ENCODE results near the gene DDX17.

- TF ChIP-seq POLR2A (IDR thresholded peaks at IDR 0.05) = no peak
- TF ChIP-seq, protein P1, sequence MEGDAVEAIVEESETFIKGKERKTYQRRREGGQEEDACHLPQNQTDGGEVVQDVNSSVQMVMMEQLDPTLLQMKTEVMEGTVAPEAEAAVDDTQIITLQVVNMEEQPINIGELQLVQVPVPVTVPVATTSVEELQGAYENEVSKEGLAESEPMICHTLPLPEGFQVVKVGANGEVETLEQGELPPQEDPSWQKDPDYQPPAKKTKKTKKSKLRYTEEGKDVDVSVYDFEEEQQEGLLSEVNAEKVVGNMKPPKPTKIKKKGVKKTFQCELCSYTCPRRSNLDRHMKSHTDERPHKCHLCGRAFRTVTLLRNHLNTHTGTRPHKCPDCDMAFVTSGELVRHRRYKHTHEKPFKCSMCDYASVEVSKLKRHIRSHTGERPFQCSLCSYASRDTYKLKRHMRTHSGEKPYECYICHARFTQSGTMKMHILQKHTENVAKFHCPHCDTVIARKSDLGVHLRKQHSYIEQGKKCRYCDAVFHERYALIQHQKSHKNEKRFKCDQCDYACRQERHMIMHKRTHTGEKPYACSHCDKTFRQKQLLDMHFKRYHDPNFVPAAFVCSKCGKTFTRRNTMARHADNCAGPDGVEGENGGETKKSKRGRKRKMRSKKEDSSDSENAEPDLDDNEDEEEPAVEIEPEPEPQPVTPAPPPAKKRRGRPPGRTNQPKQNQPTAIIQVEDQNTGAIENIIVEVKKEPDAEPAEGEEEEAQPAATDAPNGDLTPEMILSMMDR (IDR thresholded peaks at IDR 0.05) = no peak
Measured at GRCh38 chr22:38497869-38498268, 8.2 kb downstream of the DDX17 start.

All from Peyer's patch (tissue), 4 donors.